H9 (cell line): Measurements from ENCODE around the gene ST7L. TPM values are rescaled to one million over a fixed set of nuclear protein-coding genes. Genes with fewer than 3 reads are reported as not detected.

Experiments
- DNase-seq: peaks from one replicate; pipeline ENCODE4 v3.0.0-alpha.2; 2017
- H2AFZ ChIP-seq: one replicate; pipeline ENCODE4 v1.6.1; 2013; ENCODE audit warnings: mild to moderate bottlenecking, low read length, control low read depth, moderate library complexity
- H2AK5ac ChIP-seq: 2 replicates; pipeline ENCODE4 v1.6.1; 2013; ENCODE audit warnings: low read length, control low read depth, mixed read lengths; ENCODE audit not compliant: insufficient read length
- H2BK120ac ChIP-seq: one replicate; pipeline ENCODE4 v1.6.1; 2013; ENCODE audit warnings: low read depth, mild to moderate bottlenecking, low read length, control low read depth, inconsistent platforms; ENCODE audit not compliant: poor library complexity, severe bottlenecking
- H2BK12ac ChIP-seq: 2 replicates; pipeline ENCODE4 v1.6.1; 2013; ENCODE audit warnings: low read length, control low read depth, mixed read lengths, low read depth; ENCODE audit not compliant: insufficient read length
- H2BK15ac ChIP-seq: 2 replicates; pipeline ENCODE4 v1.6.1; 2013; ENCODE audit warnings: low read depth, low read length, control low read depth
- H2BK20ac ChIP-seq: one replicate; pipeline ENCODE4 v1.6.1; 2013; ENCODE audit warnings: low read depth, mild to moderate bottlenecking, low read length, control low read depth, inconsistent platforms; ENCODE audit not compliant: poor library complexity, severe bottlenecking
- H2BK5ac ChIP-seq: 2 replicates; pipeline ENCODE4 v1.6.1; 2013; ENCODE audit warnings: low read length, control low read depth, mixed read lengths; ENCODE audit not compliant: insufficient read length
- H3K14ac ChIP-seq: 2 replicates; pipeline ENCODE4 v1.6.1; 2013; ENCODE audit warnings: low read length, control low read depth; ENCODE audit not compliant: insufficient read depth
- H3K18ac ChIP-seq: 2 replicates; pipeline ENCODE4 v1.6.1; 2013; ENCODE audit warnings: low read depth, mild to moderate bottlenecking, mixed read lengths, low read length, control low read depth; ENCODE audit not compliant: insufficient read length
- H3K23ac ChIP-seq: 2 replicates; pipeline ENCODE4 v1.6.1; 2013; ENCODE audit warnings: low read length, control low read depth, mixed read lengths, low read depth; ENCODE audit not compliant: insufficient read length
- H3K23me2 ChIP-seq: 2 replicates; pipeline ENCODE4 v1.6.1; 2013; ENCODE audit warnings: low read depth, mild to moderate bottlenecking, mixed read lengths, low read length, control low read depth; ENCODE audit not compliant: insufficient read length, poor library complexity, severe bottlenecking
- H3K27ac ChIP-seq: 2 replicates; pipeline ENCODE4 v1.5.1; 2013; ENCODE audit warnings: low read length, control low read depth, mixed read lengths, low read depth; ENCODE audit not compliant: insufficient read length
- H3K27me3 ChIP-seq: 2 replicates; pipeline ENCODE4 v1.6.1; 2013; ENCODE audit warnings: low read length, control low read depth, inconsistent platforms; ENCODE audit not compliant: insufficient read depth
- H3K4ac ChIP-seq: 2 replicates; pipeline ENCODE4 v1.6.1; 2013; ENCODE audit warnings: low read depth, mild to moderate bottlenecking, control low read depth, inconsistent platforms, low read length, moderate library complexity
- H3K4me1 ChIP-seq: 2 replicates; pipeline ENCODE4 v1.6.1; 2013; ENCODE audit warnings: low read length, control low read depth, inconsistent platforms; ENCODE audit not compliant: insufficient read depth
- H3K4me2 ChIP-seq: 2 replicates; pipeline ENCODE4 v1.6.1; 2013; ENCODE audit warnings: low read length, control low read depth, mixed read lengths; ENCODE audit not compliant: insufficient read length, insufficient read depth
- H3K56ac ChIP-seq: 2 replicates; pipeline ENCODE4 v1.6.1; 2013; ENCODE audit warnings: low read depth, mild to moderate bottlenecking, mixed read lengths, low read length, control low read depth; ENCODE audit not compliant: insufficient read length
- H3K79me1 ChIP-seq: 2 replicates; pipeline ENCODE4 v1.6.1; 2013; ENCODE audit warnings: low read depth, mild to moderate bottlenecking, moderate library complexity, low read length, control low read depth, inconsistent platforms; ENCODE audit not compliant: insufficient read depth, poor library complexity, severe bottlenecking
- H3K79me2 ChIP-seq: 2 replicates; pipeline ENCODE4 v1.6.1; 2013; ENCODE audit warnings: low read length, control low read depth, inconsistent platforms; ENCODE audit not compliant: insufficient read depth
- H3K9ac ChIP-seq: 2 replicates; pipeline ENCODE4 v1.6.1; 2013; ENCODE audit warnings: low read length, control low read depth, mixed read lengths; ENCODE audit not compliant: insufficient read length; ENCODE audit errors: extremely low read depth
- H3K9me3 ChIP-seq: one replicate; pipeline ENCODE4 v1.6.1; 2013; ENCODE audit warnings: low read depth, low read length, inconsistent platforms; ENCODE audit not compliant: control insufficient read depth
- H3T11ph ChIP-seq: one replicate; pipeline ENCODE4 v1.6.1; 2013; ENCODE audit warnings: mild to moderate bottlenecking, low read length, control low read depth, inconsistent platforms
- H4K20me1 ChIP-seq: one replicate; pipeline ENCODE4 v1.6.1; 2013; ENCODE audit not compliant: control insufficient read depth, insufficient read length, insufficient read depth
- H4K5ac ChIP-seq: 2 replicates; pipeline ENCODE4 v1.6.1; 2013; ENCODE audit warnings: low read depth, mild to moderate bottlenecking, mixed read lengths, low read length, control low read depth; ENCODE audit not compliant: insufficient read length
- H4K8ac ChIP-seq: replicated peaks from 2 replicates; pipeline ENCODE4 v1.6.1; 2013; ENCODE audit warnings: low read length, control low read depth, mixed read lengths, low read depth; ENCODE audit not compliant: insufficient read length
- H4K91ac ChIP-seq: 2 replicates; pipeline ENCODE4 v1.6.1; 2013; ENCODE audit warnings: low read depth, mild to moderate bottlenecking, moderate library complexity, mixed read lengths, low read length, control low read depth; ENCODE audit not compliant: insufficient read length
- H3K27ac Mint-ChIP-seq, 3 experiments: 2 replicates in 2 of 3; 3 replicates in 1 of 3; pipeline ENCODE4 v1.8.0; 2020 to 2021; ENCODE audit warnings: mixed read lengths in 3 of 3, mild to moderate bottlenecking in 1 of 3, moderate library complexity in 1 of 3
- H3K27me3 Mint-ChIP-seq: 2 replicates; pipeline ENCODE4 v1.8.0; 2021; ENCODE audit warnings: low read depth, mild to moderate bottlenecking, moderate library complexity, mixed read lengths
- H3K36me3 Mint-ChIP-seq, 3 experiments: 2 replicates in 2 of 3; 3 replicates in 1 of 3; pipeline ENCODE4 v1.8.0; 2020 to 2021; ENCODE audit warnings: low read depth in 3 of 3, mixed read lengths in 3 of 3; ENCODE audit not compliant: insufficient read depth in 1 of 3
- H3K4me1 Mint-ChIP-seq, 2 experiments: 2 replicates each; pipeline ENCODE4 v1.8.0; 2020; ENCODE audit warnings: mixed read lengths in 2 of 2
- H3K4me3 Mint-ChIP-seq, 2 experiments: 2 replicates in 1 of 2; 3 replicates in 1 of 2; pipeline ENCODE4 v1.8.0; 2020 to 2021; ENCODE audit warnings: mild to moderate bottlenecking in 2 of 2, mixed read lengths in 2 of 2, moderate library complexity in 1 of 2
- H3K9me3 Mint-ChIP-seq, 2 experiments: 2 replicates in 1 of 2; 3 replicates in 1 of 2; pipeline ENCODE4 v1.8.0; 2020; ENCODE audit warnings: mild to moderate bottlenecking in 2 of 2, mixed read lengths in 2 of 2, moderate library complexity in 1 of 2
- CTCF ChIP-seq: fragments of 200-600 bp; sonication (generic); conservative IDR thresholded peaks from 3 replicates; pipeline ENCODE4 v1.8.0; 2021; ENCODE audit warnings: antibody characterized with exemption, mild to moderate bottlenecking
- total RNA-seq: library from RNA; stranded (reverse); gene quantifications from 2 replicates; pipeline ENCODE4 v1.2.1, GENCODE V29; 2021

ST7L gene
- total RNA-seq, 1 experiment from 2014 or later = 16.0 TPM

GRCh38 chr1:112634367-112634766 lies 15.4 kb upstream of the ST7L start:
- Histone ChIP-seq H2AK5ac (no peak overlapping the region), H3K9me3 (no peaks in the 10 kb centered on the region), H2BK5ac (no peak overlapping the region), H4K91ac (no peak overlapping the region), H3K4me2 (no peak overlapping the region), H3K79me2 (peaks cover 16% of the 10 kb centered on the region; the same call in 1 of the 2 replicates), H3K23me2 (no peaks in the 10 kb centered on the region), H2BK15ac (no peak overlapping the region), H3K23ac (no peak overlapping the region), H3K4ac (no peak overlapping the region), H3K56ac (no peak overlapping the region), H4K20me1 (no peaks in the 10 kb centered on the region), H3K27me3 (no peaks in the 10 kb centered on the region), H3K4me1 (no peaks in the 10 kb centered on the region), H4K5ac (no peak overlapping the region), H3K27ac (no peak overlapping the region), H4K8ac (no peak overlapping the region), H2BK12ac (no peak overlapping the region), H3K14ac (no peak overlapping the region), H2AFZ (no peak overlapping the region), H3T11ph (no peak overlapping the region), H3K79me1 (peaks cover 4% of the 10 kb centered on the region), H2BK120ac (no peak overlapping the region), H3K9ac (no peak overlapping the region), H3K18ac (no peak overlapping the region), H2BK20ac (no peak overlapping the region)
- peaks cover 0 to 4% of the 10 kb centered on the region in 2 experiments; a peak in 1 of 4 replicates for H3K4me1 Mint-ChIP-seq
- no peak overlapping the region for H3K27ac Mint-ChIP-seq
- H3K4me3 Mint-ChIP-seq = no peak overlapping the region
- H3K9me3 Mint-ChIP-seq = peaks cover 4 to 7% of the 10 kb centered on the region in 2 experiments; a peak in 3 of 5 replicates
- TF ChIP-seq CTCF = no peak
- no peaks in the 10 kb centered on the region for H3K27me3 Mint-ChIP-seq
- H3K36me3 Mint-ChIP-seq = peaks cover 8 to 14% (median 10%) of the 10 kb centered on the region in 3 experiments
- DNase-seq = no peak
